ENCODE results near the gene C15orf40. TPM values are rescaled to one million over a fixed set of nuclear protein-coding genes. Genes with fewer than 3 reads are reported as not detected.

The C15orf40 gene
- total RNA-seq (2021), result 20.6 and 30.6 TPM in 2 replicates
- percentile 67 among the genes with signal in this experiment for Bru-seq, nascent RNA
- BruChase-seq, experiment 1, labeled RNA remaining after a 2-hour chase, result percentile 61 among the genes with signal in this experiment
- BruChase-seq, experiment 2, labeled RNA remaining after a 6-hour chase, result percentile 64 among the genes with signal in this experiment
- long read RNA-seq, full-length matches to known transcripts, result 30 of 50 reads
- long read RNA-seq, partial matches to known transcripts, result 1 of 50 reads
- long read RNA-seq, other reads (novel, unspliced or antisense), result 19 of 50 reads

- BruUV-seq (replicated peaks), result no TSS peak
- H3K36me3 ChIP-seq (ENCODE audit: insufficient read depth, low read length, poor library complexity, severe bottlenecking), result peaks cover 23% of the 10 kb centered on the region
- peak; percentile 88 for DNase-seq (ENCODE audit: low spot score)
- ChIA-PET POLR2A (ENCODE audit: low non-redundant PET) (interaction anchor here (0.6 to 0.7 kb wide), 2 partner anchors 185 to 508 kb away, joined by 3 read pairs; no protein-coding TSS in a partner anchor), CTCF (interaction anchor here (0.6 to 1.0 kb wide), 3 partner anchors 16 to 425 kb away, joined by 3 to 4 read pairs (median 4); no protein-coding TSS in a partner anchor)
- no peaks in the 10 kb centered on the region for H3K9me3 ChIP-seq (ENCODE audit: low read depth, low read length, poor library complexity, severe bottlenecking)
- H3K27ac ChIP-seq (ENCODE audit: low read depth, low read length, poor library complexity, severe bottlenecking), result peak within 1 kb of the TSS; percentile 62
- no peaks in the 10 kb centered on the region for H3K27me3 ChIP-seq (replicated peaks; ENCODE audit: insufficient read depth, low read depth, low read length, poor library complexity)
- intact Hi-C loops (cut with micrococcal nuclease; ENCODE audit: unreplicated experiment), result loop anchor here (2.0 to 5.0 kb wide), 2 partner anchors 96 to 195 kb away; partner anchors contain the start of genes HDGFL3 and TM6SF1
- peaks cover 17% of the 10 kb centered on the region for H3K4me1 ChIP-seq (ENCODE audit: insufficient read depth, low read length, poor library complexity, severe bottlenecking)
- peak within 1 kb of the TSS; percentile 83 for H3K4me3 ChIP-seq (ENCODE audit: low read depth, low read length, poor library complexity, severe bottlenecking)
- TF ChIP-seq CTCF (conservative IDR thresholded peaks at IDR 0.05; ENCODE audit: low read depth, low read length) (peak; percentile 69), EZH2 (IDR thresholded peaks at IDR 0.05; ENCODE audit: borderline replicate concordance, low read depth, low read length, poor library complexity, severe bottlenecking) (no peak)
Measured at GRCh38 chr15:83011271-83012075, at the start of gene C15orf40. C15orf40 (minus strand) TSS chr15:83011639; CDS start chr15:83011607, 32 bp downstream.

- Histone ChIP-seq H3K27me3 (replicated peaks; ENCODE audit: insufficient read depth, low read depth, low read length, poor library complexity) (no peaks in the 10 kb centered on the region), H3K4me3 (ENCODE audit: low read depth, low read length, poor library complexity, severe bottlenecking) (no peak overlapping the region), H3K9me3 (ENCODE audit: low read depth, low read length, poor library complexity, severe bottlenecking) (no peaks in the 10 kb centered on the region), H3K4me1 (ENCODE audit: insufficient read depth, low read length, poor library complexity, severe bottlenecking) (peaks cover 42% of the 10 kb centered on the region), H3K36me3 (ENCODE audit: insufficient read depth, low read length, poor library complexity, severe bottlenecking) (peaks cover 16% of the 10 kb centered on the region), H3K27ac (ENCODE audit: low read depth, low read length, poor library complexity, severe bottlenecking) (peak overlapping the region; percentile 18)
- no peak for DNase-seq (ENCODE audit: low spot score)
- ChIA-PET POLR2A (ENCODE audit: low non-redundant PET) (interaction anchor here (0.6 kb wide), 1 partner anchor 117 kb away, joined by 3 read pairs; no protein-coding TSS in a partner anchor), CTCF (no interaction called here)
- intact Hi-C loops (cut with micrococcal nuclease; ENCODE audit: unreplicated experiment), result no loop called here
- BruUV-seq (replicated peaks), result no TSS peak
- TF ChIP-seq EZH2 (IDR thresholded peaks at IDR 0.05; ENCODE audit: borderline replicate concordance, low read depth, low read length, poor library complexity, severe bottlenecking), result no peak
- TF ChIP-seq CTCF (conservative IDR thresholded peaks at IDR 0.05; ENCODE audit: low read depth, low read length), result no peak
Measured at GRCh38 chr15:83057696-83058376, 46.4 kb upstream of the C15orf40 start.

- BruUV-seq (replicated peaks), result no TSS peak
- CTCF ChIA-PET, result no interaction called here
- POLR2A ChIA-PET (ENCODE audit: low non-redundant PET), result no interaction called here
- no peaks in the 10 kb centered on the region for H3K9me3 ChIP-seq (ENCODE audit: low read depth, low read length, poor library complexity, severe bottlenecking)
- peaks cover 19% of the 10 kb centered on the region for H3K36me3 ChIP-seq (ENCODE audit: insufficient read depth, low read length, poor library complexity, severe bottlenecking)
- peaks cover 35% of the 10 kb centered on the region for H3K4me1 ChIP-seq (ENCODE audit: insufficient read depth, low read length, poor library complexity, severe bottlenecking)
- TF ChIP-seq CTCF (conservative IDR thresholded peaks at IDR 0.05; ENCODE audit: low read depth, low read length), result no peak
- TF ChIP-seq EZH2 (IDR thresholded peaks at IDR 0.05; ENCODE audit: borderline replicate concordance, low read depth, low read length, poor library complexity, severe bottlenecking), result no peak
- H3K27ac ChIP-seq (ENCODE audit: low read depth, low read length, poor library complexity, severe bottlenecking), result no peak overlapping the region
- intact Hi-C loops (cut with micrococcal nuclease; ENCODE audit: unreplicated experiment), result no loop called here
- no peak for DNase-seq (ENCODE audit: low spot score)
- H3K4me3 ChIP-seq (ENCODE audit: low read depth, low read length, poor library complexity, severe bottlenecking), result no peak overlapping the region
- H3K27me3 ChIP-seq (replicated peaks; ENCODE audit: insufficient read depth, low read depth, low read length, poor library complexity), result no peaks in the 10 kb centered on the region
Measured at GRCh38 chr15:83057002-83057401, 45.6 kb upstream of the C15orf40 start.

Data from A673 (cell line).